K562 (cell line): ENCODE results near the gene CDYL2. TPM values are rescaled to one million over a fixed set of nuclear protein-coding genes. Genes with fewer than 3 reads are reported as not detected.

Source experiments
- ATAC-seq: fragments of 200-7000 bp; cut with Tn5 transposase; 3 replicates; pipeline ENCODE4 v1.9.1; 2020; ENCODE audit warnings: moderate library complexity
- BruUV-seq: library from RNA; stranded (reverse); fragments of 400-500 nt; replicated peaks from 2 replicates; lab custom pipeline; 2021; lab: Mats Ljungman, UMichigan
- CTCF ChIA-PET: fragments of 300-600 bp; formaldehyde crosslinking; extraction: SDS; loops from one replicate; lab custom pipeline; 2021; ENCODE audit warnings: low intra/inter-chr PET ratio; lab: Yijun Ruan, JAX
- POLR2A ChIA-PET: fragments of 300-600, 350-650 bp; sonication (Branson Sonifier 250); formaldehyde crosslinking; extraction: SDS; loops from one replicate; lab custom pipeline; 2021; ENCODE audit warnings: antibody characterized with exemption, inconsistent platforms; lab: Yijun Ruan, JAX
- DNase-seq, 4 experiments: peaks; one replicate each; pipeline versions ENCODE4 v3.0.0 to v3.0.0-alpha.2; 2011 to 2018; ENCODE audit warnings: low spot score in 3 of 4, mixed read lengths in 3 of 4; ENCODE audit errors: extremely low read depth in 1 of 4
- FAIRE-seq: peaks from 2 replicates; lab custom pipeline; 2011; peaks lifted over from hg19 to GRCh38; lab: Jason Lieb, UNC
- H2AFZ ChIP-seq: 2 replicates; pipeline ENCODE4 v1.6.0; 2011; ENCODE audit warnings: low read depth, low read length, control low read depth, inconsistent platforms
- H3K27ac ChIP-seq: fragments of 200-600 bp; 3 replicates; pipeline ENCODE4 v1.8.0; 2011; ENCODE audit warnings: low read depth, mild to moderate bottlenecking, control low read depth, inconsistent platforms, low read length, moderate library complexity, mixed read lengths; ENCODE audit errors: extremely low read depth
- H3K27me3 ChIP-seq, 2 experiments: fragments of 300-600 bp in 1 of 2; 2 replicates in 1 of 2; 3 replicates in 1 of 2; pipeline versions ENCODE4 v1.6.0 to v1.8.0; 2011; ENCODE audit warnings: inconsistent platforms in 2 of 2, low read length in 2 of 2, mild to moderate bottlenecking in 1 of 2, mixed read lengths in 1 of 2, moderate library complexity in 1 of 2; ENCODE audit not compliant: control insufficient read depth in 2 of 2, insufficient read depth in 2 of 2
- H3K36me3 ChIP-seq: fragments of 300-600 bp; 3 replicates; pipeline ENCODE4 v1.8.0; 2011; ENCODE audit warnings: mild to moderate bottlenecking, low read length, inconsistent platforms; ENCODE audit not compliant: control insufficient read depth, insufficient read depth
- H3K4me1 ChIP-seq, 2 experiments: fragments of 200-600 bp in 1 of 2; replicated peaks in 1 of 2; 2 replicates in 1 of 2; 3 replicates in 1 of 2; pipeline versions ENCODE4 v1.5.1 to v1.8.0; 2011; ENCODE audit warnings: inconsistent platforms in 2 of 2, low read length in 2 of 2, mild to moderate bottlenecking in 1 of 2, mixed read lengths in 1 of 2, moderate library complexity in 1 of 2; ENCODE audit not compliant: control insufficient read depth in 2 of 2, insufficient read depth in 2 of 2
- H3K4me2 ChIP-seq: 2 replicates; pipeline ENCODE4 v1.6.1; 2011; ENCODE audit warnings: low read length, control low read depth, inconsistent platforms, mixed read lengths; ENCODE audit not compliant: insufficient read depth
- H3K4me3 ChIP-seq: fragments of 200-600 bp; sonication (generic), shearing (Covaris generic); 2 replicates; pipeline ENCODE4 v1.5.1; 2016; ENCODE audit warnings: control low read depth, inconsistent platforms
- H3K79me2 ChIP-seq: fragments of 200-600 bp; 3 replicates; pipeline ENCODE4 v1.8.0; 2011; ENCODE audit warnings: low read length, inconsistent platforms; ENCODE audit not compliant: control insufficient read depth, insufficient read depth
- H3K9ac ChIP-seq, 2 experiments: 2 replicates each; pipeline versions ENCODE4 v1.6.0 to v1.6.1; 2011; ENCODE audit warnings: low read depth in 2 of 2, low read length in 2 of 2, control low read depth in 1 of 2, inconsistent platforms in 1 of 2, mild to moderate bottlenecking in 1 of 2, mixed read lengths in 1 of 2; ENCODE audit not compliant: insufficient read depth in 1 of 2
- H3K9me1 ChIP-seq: one replicate; pipeline ENCODE4 v1.6.0; 2011; ENCODE audit warnings: inconsistent platforms, mild to moderate bottlenecking, low read length, moderate library complexity; ENCODE audit not compliant: control insufficient read depth, insufficient read depth
- H3K9me3 ChIP-seq: replicated peaks from 2 replicates; pipeline ENCODE4 v1.5.1; 2011; ENCODE audit warnings: low read depth, low read length, inconsistent platforms; ENCODE audit not compliant: control insufficient read depth, insufficient read depth
- H4K20me1 ChIP-seq: replicated peaks from 2 replicates; pipeline ENCODE4 v1.6.1; 2011; ENCODE audit warnings: low read length, inconsistent platforms, mixed read lengths; ENCODE audit not compliant: control insufficient read depth, insufficient read depth
- C11orf30 ChIP-seq: fragments of 450-650 bp; IDR thresholded peaks from 2 replicates; pipeline ENCODE4 v1.6.1; 2016; ENCODE audit warnings: low read depth, mild to moderate bottlenecking
- CREBBP ChIP-seq: IDR thresholded peaks from one replicate; pipeline ENCODE4 v1.6.1; 2012; ENCODE audit warnings: low read depth, mild to moderate bottlenecking, control low read depth, inconsistent platforms, low read length
- CREM ChIP-seq: IDR thresholded peaks from 2 replicates; pipeline ENCODE4 v1.6.1; 2014; ENCODE audit warnings: antibody characterized with exemption, low read depth
- E2F3 ChIP-seq: fragments of 250-450 bp; sonication (Bioruptor Pico); IDR thresholded peaks from 2 replicates; pipeline ENCODE4 v1.4.0; 2020; ENCODE audit warnings: mild to moderate bottlenecking
- IRF1 ChIP-seq: sonication (generic); formaldehyde crosslinking; IDR thresholded peaks from 2 replicates; pipeline ENCODE4 v1.8.0; 2022; ENCODE audit warnings: missing genetic modification reagents, mild to moderate bottlenecking, borderline replicate concordance
- MAFG ChIP-seq: fragments of 450-650 bp; conservative IDR thresholded peaks from 2 replicates; pipeline ENCODE4 v1.6.1; 2016; ENCODE audit warnings: missing genetic modification characterization, missing compliant biosample characterization
- MECOM ChIP-seq: fragments of 250-450 bp; sonication (Bioruptor Pico); IDR thresholded peaks from 2 replicates; pipeline ENCODE4 v1.8.0; 2022; ENCODE audit warnings: inconsistent platforms
- MYC ChIP-seq, 2 experiments: fragments of 250-450 bp in 1 of 2; sonication (Bioruptor Pico) in 1 of 2; IDR thresholded peaks; 2 replicates each; pipeline versions ENCODE4 v1.5.1 to v1.6.1; 2012 to 2021; ENCODE audit warnings: low read depth in 2 of 2, borderline replicate concordance in 1 of 2, improper control_type of control experiment in 1 of 2, low read length in 1 of 2, mild to moderate bottlenecking in 1 of 2, moderate library complexity in 1 of 2
- NR3C1 ChIP-seq: sonication (generic); formaldehyde crosslinking; IDR thresholded peaks from 2 replicates; pipeline ENCODE4 v1.8.1; 2022; ENCODE audit warnings: missing genetic modification reagents
- PRMT5 ChIP-seq: sonication (generic); formaldehyde crosslinking; IDR thresholded peaks from 2 replicates; pipeline ENCODE4 v1.5.0; 2020; ENCODE audit warnings: missing genetic modification reagents
- SMARCC2 ChIP-seq: fragments of 450-650 bp; IDR thresholded peaks from 2 replicates; pipeline ENCODE4 v1.6.1; 2017; ENCODE audit warnings: antibody characterized with exemption, moderate library complexity, mild to moderate bottlenecking, low read depth
- TCF3 ChIP-seq: sonication (generic); formaldehyde crosslinking; IDR thresholded peaks from 2 replicates; pipeline ENCODE4 v1.4.0; 2020; ENCODE audit warnings: mild to moderate bottlenecking, missing genetic modification reagents
- TEAD2 ChIP-seq: fragments of 450-650 bp; IDR thresholded peaks from 2 replicates; pipeline ENCODE4 v1.6.1; 2016; ENCODE audit warnings: missing genetic modification characterization, control low read depth, missing compliant biosample characterization
- USF1 ChIP-seq: sonication (generic); formaldehyde crosslinking; IDR thresholded peaks from 2 replicates; pipeline ENCODE4 v1.9.0; 2022; ENCODE audit warnings: mild to moderate bottlenecking, missing genetic modification reagents
- ZBTB34 ChIP-seq: fragments of 250-450 bp; sonication (Bioruptor Pico); IDR thresholded peaks from 2 replicates; pipeline ENCODE4 v1.8.0; 2021; ENCODE audit warnings: mild to moderate bottlenecking, moderate library complexity
- ZNF165 ChIP-seq: fragments of 250-450 bp; sonication (Bioruptor Pico); IDR thresholded peaks from 2 replicates; pipeline ENCODE4 v1.4.0; 2020; ENCODE audit warnings: borderline replicate concordance
- ZNF589 ChIP-seq: fragments of 200-800 bp; sonication (Bioruptor generic); IDR thresholded peaks from 2 replicates; pipeline ENCODE4 v1.6.1; 2016; ENCODE audit warnings: low read depth, missing genetic modification characterization, missing compliant biosample characterization
- WGBS: fragments of 100-300 bp; shearing (Covaris generic); methylation state at CpG from one replicate; pipeline ENCODE4 v1.1.6; 2016; ENCODE audit warnings: low coverage, mixed read lengths; ENCODE audit not compliant: insufficient coverage; ENCODE audit errors: missing lambda C conversion rate; 5-methylcytosine and 5-hydroxymethylcytosine counted together
- in situ Hi-C: fragments of 300-500 bp; cut with MboI; formaldehyde crosslinking; loops from 4 replicates; pipeline ENCODE4 v1.15.0; 2018; ENCODE audit warnings: inconsistent platforms, mixed read lengths
- intact Hi-C: fragments of 100-400 bp; cut with micrococcal nuclease; formaldehyde crosslinking; loops from 2 replicates; pipeline ENCODE4 v1.14.2; 2022
- polyA plus RNA-seq, 8 experiments: library from polyadenylated mRNA; depleted of rRNA in 4 of 8; stranded (reverse) in 5 of 8; unstranded in 3 of 8; fragments of >200 nt; fragmentation: Nextera tagmentation in 2 of 8; fragmentation: Illumina TruSeq in 1 of 8; extraction: Ambion mirVana in 2 of 8; extraction: Trizol in 1 of 8; gene quantifications; 2 replicates each; pipeline versions ENCODE4 v1.2.1 to v1.2.3, GENCODE V29; 2011 to 2014; ENCODE audit warnings: inconsistent platforms in 1 of 8, missing spikeins in 1 of 8
- total RNA-seq, 7 experiments: library from RNA; depleted of rRNA in 6 of 7; stranded (reverse); fragments of >200 nt in 6 of 7; fragmentation: Illumina TruSeq in 2 of 7; extraction: Trizol in 2 of 7; gene quantifications; 2 replicates each; pipeline versions ENCODE4 v1.2.1 to v1.2.3, GENCODE V29; 2011 to 2021; ENCODE audit warnings: low replicate concordance in 1 of 7

CDYL2 gene
- total and polyA plus RNA-seq, 9 of the 15 experiments (the other 6 are each of a cell fraction or from before 2014, with no cell fraction given): under 0.01 to 0.04 (median 0.01) TPM; not detected in 6

GRCh38 chr16:80752541-80752940, 51.9 kb downstream of the CDYL2 start:
- TF ChIP-seq PRMT5 (no peak), CREBBP (no peak), TEAD2 (tag) (no peak), TCF3 (no peak), MAFG (tag) (no peak), MECOM (CRISPR knock-in tag) (no peak), ZBTB34 (CRISPR knock-in tag) (no peak), ZNF589 (CRISPR knock-in tag) (no peak), SMARCC2 (no peak), USF1 (CRISPR knock-in tag) (no peak), IRF1 (CRISPR knock-in tag) (no peak), C11orf30 (no peak), MYC (IDR thresholded peaks at IDR 0.05; ENCODE audit: low read depth, low read length) (no peak), MYC (CRISPR knock-in tag; IDR thresholded peaks at IDR 0.05; ENCODE audit: borderline replicate concordance, low read depth) (no peak), ZNF165 (CRISPR knock-in tag) (no peak), NR3C1 (CRISPR knock-in tag) (no peak), E2F3 (CRISPR knock-in tag) (no peak), CREM (no peak)
- TF ChIP-seq, all 486 proteins: peak for 0
- Histone ChIP-seq H3K79me2 (no peaks in the 10 kb centered on the region), H3K4me3 (no peak overlapping the region), H3K27me3 (no peaks in the 10 kb centered on the region), H3K36me3 (no peaks in the 10 kb centered on the region), H3K4me1 (no peaks in the 10 kb centered on the region), H3K27ac (no peak overlapping the region), H3K4me2 (no peak overlapping the region), H3K9me1 (no peaks in the 10 kb centered on the region), H4K20me1 (no peaks in the 10 kb centered on the region; the same call in 1 of the 2 replicates), H3K9ac (no peak overlapping the region), H2AFZ (no peak overlapping the region), H3K9me3 (no peaks in the 10 kb centered on the region)
- FAIRE-seq (no peak), DNase-seq (no peak), ATAC-seq (no peak)
- CTCF ChIA-PET: no interaction called here
- no TSS peak for BruUV-seq
- in situ Hi-C loops: no loop called here
- POLR2A ChIA-PET: no interaction called here
- 0% methylated on average over 2 of the region's 2 CpGs for WGBS
- intact Hi-C loops: no loop called here
